ENCODE measurements around the gene CPLX3.

The CPLX3 gene

GRCh38 chr15:74838746-74839525, 12.5 kb downstream of the CPLX3 start (continued):
- TF ChIP-seq, protein P1, sequence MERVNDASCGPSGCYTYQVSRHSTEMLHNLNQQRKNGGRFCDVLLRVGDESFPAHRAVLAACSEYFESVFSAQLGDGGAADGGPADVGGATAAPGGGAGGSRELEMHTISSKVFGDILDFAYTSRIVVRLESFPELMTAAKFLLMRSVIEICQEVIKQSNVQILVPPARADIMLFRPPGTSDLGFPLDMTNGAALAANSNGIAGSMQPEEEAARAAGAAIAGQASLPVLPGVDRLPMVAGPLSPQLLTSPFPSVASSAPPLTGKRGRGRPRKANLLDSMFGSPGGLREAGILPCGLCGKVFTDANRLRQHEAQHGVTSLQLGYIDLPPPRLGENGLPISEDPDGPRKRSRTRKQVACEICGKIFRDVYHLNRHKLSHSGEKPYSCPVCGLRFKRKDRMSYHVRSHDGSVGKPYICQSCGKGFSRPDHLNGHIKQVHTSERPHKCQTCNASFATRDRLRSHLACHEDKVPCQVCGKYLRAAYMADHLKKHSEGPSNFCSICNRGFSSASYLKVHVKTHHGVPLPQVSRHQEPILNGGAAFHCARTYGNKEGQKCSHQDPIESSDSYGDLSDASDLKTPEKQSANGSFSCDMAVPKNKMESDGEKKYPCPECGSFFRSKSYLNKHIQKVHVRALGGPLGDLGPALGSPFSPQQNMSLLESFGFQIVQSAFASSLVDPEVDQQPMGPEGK (CRISPR knock-in tag; IDR thresholded peaks at IDR 0.05; ENCODE audit: borderline replicate concordance) = no peak
- no peak for TF ChIP-seq OSR1 (CRISPR knock-in tag; IDR thresholded peaks at IDR 0.05)
- TF ChIP-seq, protein P2, sequence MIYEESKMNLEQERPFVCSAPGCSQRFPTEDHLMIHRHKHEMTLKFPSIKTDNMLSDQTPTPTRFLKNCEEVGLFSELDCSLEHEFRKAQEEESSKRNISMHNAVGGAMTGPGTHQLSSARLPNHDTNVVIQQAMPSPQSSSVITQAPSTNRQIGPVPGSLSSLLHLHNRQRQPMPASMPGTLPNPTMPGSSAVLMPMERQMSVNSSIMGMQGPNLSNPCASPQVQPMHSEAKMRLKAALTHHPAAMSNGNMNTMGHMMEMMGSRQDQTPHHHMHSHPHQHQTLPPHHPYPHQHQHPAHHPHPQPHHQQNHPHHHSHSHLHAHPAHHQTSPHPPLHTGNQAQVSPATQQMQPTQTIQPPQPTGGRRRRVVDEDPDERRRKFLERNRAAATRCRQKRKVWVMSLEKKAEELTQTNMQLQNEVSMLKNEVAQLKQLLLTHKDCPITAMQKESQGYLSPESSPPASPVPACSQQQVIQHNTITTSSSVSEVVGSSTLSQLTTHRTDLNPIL (CRISPR knock-in tag; IDR thresholded peaks at IDR 0.05; ENCODE audit: low read depth) = no peak

- TF ChIP-seq RARB (CRISPR knock-in tag; IDR thresholded peaks at IDR 0.05) = no peak
- no peak for TF ChIP-seq POU6F1 (CRISPR knock-in tag; IDR thresholded peaks at IDR 0.05; ENCODE audit: borderline replicate concordance, low read depth)
- no peak for TF ChIP-seq ZNF8 (CRISPR knock-in tag; IDR thresholded peaks at IDR 0.05)
- TF ChIP-seq ZC3H10 (CRISPR knock-in tag; IDR thresholded peaks at IDR 0.05) = no peak
- TF ChIP-seq SNAI2 (CRISPR knock-in tag; IDR thresholded peaks at IDR 0.05) = no peak
- no peak for TF ChIP-seq ARNTL (CRISPR knock-in tag; IDR thresholded peaks at IDR 0.05; ENCODE audit: borderline replicate concordance, low read depth)
- no peak for TF ChIP-seq ZNF70 (CRISPR knock-in tag; IDR thresholded peaks at IDR 0.05)
- TF ChIP-seq, protein P1 (CRISPR knock-in tag; IDR thresholded peaks at IDR 0.05; ENCODE audit: borderline replicate concordance) = no peak
- TF ChIP-seq GLIS3 (CRISPR knock-in tag; IDR thresholded peaks at IDR 0.05) = no peak
- TF ChIP-seq TCF4 (CRISPR knock-in tag; IDR thresholded peaks at IDR 0.05; ENCODE audit: borderline replicate concordance) = no peak
- no peak for TF ChIP-seq CSDC2 (CRISPR knock-in tag; IDR thresholded peaks at IDR 0.05)
- TF ChIP-seq CSRNP3 (CRISPR knock-in tag; IDR thresholded peaks at IDR 0.05) = no peak
- TF ChIP-seq, protein P3, sequence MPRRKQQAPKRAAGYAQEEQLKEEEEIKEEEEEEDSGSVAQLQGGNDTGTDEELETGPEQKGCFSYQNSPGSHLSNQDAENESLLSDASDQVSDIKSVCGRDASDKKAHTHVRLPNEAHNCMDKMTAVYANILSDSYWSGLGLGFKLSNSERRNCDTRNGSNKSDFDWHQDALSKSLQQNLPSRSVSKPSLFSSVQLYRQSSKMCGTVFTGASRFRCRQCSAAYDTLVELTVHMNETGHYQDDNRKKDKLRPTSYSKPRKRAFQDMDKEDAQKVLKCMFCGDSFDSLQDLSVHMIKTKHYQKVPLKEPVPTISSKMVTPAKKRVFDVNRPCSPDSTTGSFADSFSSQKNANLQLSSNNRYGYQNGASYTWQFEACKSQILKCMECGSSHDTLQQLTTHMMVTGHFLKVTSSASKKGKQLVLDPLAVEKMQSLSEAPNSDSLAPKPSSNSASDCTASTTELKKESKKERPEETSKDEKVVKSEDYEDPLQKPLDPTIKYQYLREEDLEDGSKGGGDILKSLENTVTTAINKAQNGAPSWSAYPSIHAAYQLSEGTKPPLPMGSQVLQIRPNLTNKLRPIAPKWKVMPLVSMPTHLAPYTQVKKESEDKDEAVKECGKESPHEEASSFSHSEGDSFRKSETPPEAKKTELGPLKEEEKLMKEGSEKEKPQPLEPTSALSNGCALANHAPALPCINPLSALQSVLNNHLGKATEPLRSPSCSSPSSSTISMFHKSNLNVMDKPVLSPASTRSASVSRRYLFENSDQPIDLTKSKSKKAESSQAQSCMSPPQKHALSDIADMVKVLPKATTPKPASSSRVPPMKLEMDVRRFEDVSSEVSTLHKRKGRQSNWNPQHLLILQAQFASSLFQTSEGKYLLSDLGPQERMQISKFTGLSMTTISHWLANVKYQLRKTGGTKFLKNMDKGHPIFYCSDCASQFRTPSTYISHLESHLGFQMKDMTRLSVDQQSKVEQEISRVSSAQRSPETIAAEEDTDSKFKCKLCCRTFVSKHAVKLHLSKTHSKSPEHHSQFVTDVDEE (CRISPR knock-in tag; IDR thresholded peaks at IDR 0.05) = no peak
- no peak for TF ChIP-seq ZNF565 (CRISPR knock-in tag; conservative IDR thresholded peaks at IDR 0.05; ENCODE audit: low read depth)
- TF ChIP-seq, protein P2 (CRISPR knock-in tag; IDR thresholded peaks at IDR 0.05; ENCODE audit: low read depth) = no peak
- TF ChIP-seq ISL1 (CRISPR knock-in tag; IDR thresholded peaks at IDR 0.05) = no peak
- no peak for TF ChIP-seq PPARA (CRISPR knock-in tag; IDR thresholded peaks at IDR 0.05; ENCODE audit: borderline replicate concordance)
- no peak for TF ChIP-seq ESRRG (CRISPR knock-in tag; IDR thresholded peaks at IDR 0.05)
- TF ChIP-seq BACH2 (CRISPR knock-in tag; IDR thresholded peaks at IDR 0.05; ENCODE audit: borderline replicate concordance) = no peak
- no peak for TF ChIP-seq ZFP30 (CRISPR knock-in tag; IDR thresholded peaks at IDR 0.05)
- ATAC-seq = no peak
These were observed 13.3 kb downstream of the CPLX3 start for GRCh38 chr15:74839526-74840395.
